ENCODE data around the gene CREB5. TPM values are rescaled to one million over a fixed set of nuclear protein-coding genes. Genes with fewer than 3 reads are reported as not detected.

CREB5 gene
- total and polyA plus RNA-seq, 2 experiments from 2014 or later = 2.4 to 4.4 TPM

- H3F3A ChIP-seq (replicated peaks; ENCODE audit: low read depth) = no peaks in the 10 kb centered on the region
- no peak overlapping the region for H3K27ac Mint-ChIP-seq
- no peak overlapping the region for H3K4me3 Mint-ChIP-seq
- TF ChIP-seq REST (IDR thresholded peaks at IDR 0.05; ENCODE audit: unreplicated experiment) (no peak), CTCF (conservative IDR thresholded peaks at IDR 0.05; ENCODE audit: low read depth in 2 of 2) (no peak), POLR2AphosphoS5 (IDR thresholded peaks at IDR 0.05; ENCODE audit: low read depth) (no peak), ZNF331 (CRISPR knock-in tag; IDR thresholded peaks at IDR 0.05; ENCODE audit: low read depth) (no peak), NANOG (IDR thresholded peaks at IDR 0.05; ENCODE audit: borderline replicate concordance) (no peak)
- H3K9me2 ChIP-seq (ENCODE audit: insufficient read depth) = peaks cover 11% of the 10 kb centered on the region; the same call in 1 of the 2 replicates
- no peaks in the 10 kb centered on the region for H3K79me2 ChIP-seq (replicated peaks; ENCODE audit: insufficient read depth)
- H3K36me3 Mint-ChIP-seq (ENCODE audit: low read depth) = peaks cover 8% of the 10 kb centered on the region; the same call in 2 of the 3 replicates
- H4K20me1 ChIP-seq (replicated peaks; ENCODE audit: insufficient read depth) = no peaks in the 10 kb centered on the region; the same call in 1 of the 2 replicates
- no peaks in the 10 kb centered on the region for H3K27me3 ChIP-seq (ENCODE audit: insufficient read depth)
- no peaks in the 10 kb centered on the region for H3K36me3 ChIP-seq (ENCODE audit: insufficient read depth)
- no peak overlapping the region for H3K4me2 ChIP-seq
- H3K27ac ChIP-seq (ENCODE audit: low read depth) = no peak overlapping the region
- no peak for ATAC-seq
- no peaks in the 10 kb centered on the region; the same call in 2 of the 3 replicates for H3K4me1 Mint-ChIP-seq
- peaks cover 5% of the 10 kb centered on the region; the same call in 1 of the 2 replicates for H3K4me1 ChIP-seq (ENCODE audit: insufficient read depth)
- H3K4me3 ChIP-seq = no peak overlapping the region
- H3K9me3 Mint-ChIP-seq = peaks cover 13% of the 10 kb centered on the region; the same call in 2 of the 3 replicates
- peaks cover 2% of the 10 kb centered on the region for H3K27me3 Mint-ChIP-seq (ENCODE audit: insufficient read depth, low read depth, poor library complexity)
- DNase-seq (ENCODE audit: low spot score) = no peak
- H2AFZ ChIP-seq = peak overlapping the region; percentile 24; the same call in 1 of the 2 replicates
Measured at GRCh38 chr7:28835800-28836199, 423.5 kb downstream of the CREB5 start.

GRCh38 chr7:28836716-28837115 is 424.4 kb downstream of the CREB5 start:
- Histone ChIP-seq H3K4me1 (ENCODE audit: insufficient read depth) (peaks cover 5% of the 10 kb centered on the region; the same call in 1 of the 2 replicates), H3F3A (replicated peaks; ENCODE audit: low read depth) (no peaks in the 10 kb centered on the region), H4K20me1 (replicated peaks; ENCODE audit: insufficient read depth) (no peaks in the 10 kb centered on the region; the same call in 1 of the 2 replicates), H2AFZ (no peak overlapping the region), H3K79me2 (replicated peaks; ENCODE audit: insufficient read depth) (no peaks in the 10 kb centered on the region), H3K36me3 (ENCODE audit: insufficient read depth) (no peaks in the 10 kb centered on the region), H3K4me2 (no peak overlapping the region), H3K9me2 (ENCODE audit: insufficient read depth) (peaks cover 11% of the 10 kb centered on the region; the same call in 1 of the 2 replicates), H3K27ac (ENCODE audit: low read depth) (no peak overlapping the region), H3K4me3 (no peak overlapping the region), H3K27me3 (ENCODE audit: insufficient read depth) (no peaks in the 10 kb centered on the region)
- Mint-ChIP-seq H3K4me1 (no peaks in the 10 kb centered on the region; the same call in 2 of the 3 replicates), H3K4me3 (no peak overlapping the region), H3K36me3 (ENCODE audit: low read depth) (peaks cover 8% of the 10 kb centered on the region; the same call in 2 of the 3 replicates), H3K27me3 (ENCODE audit: insufficient read depth, low read depth, poor library complexity) (peaks cover 2% of the 10 kb centered on the region), H3K27ac (no peak overlapping the region), H3K9me3 (peaks cover 13% of the 10 kb centered on the region; the same call in 2 of the 3 replicates)
- no peak for DNase-seq (ENCODE audit: low spot score)
- no peak for ATAC-seq
- TF ChIP-seq JUNB (IDR thresholded peaks at IDR 0.05; ENCODE audit: unreplicated experiment) (no peak), ZNF114 (CRISPR knock-in tag; IDR thresholded peaks at IDR 0.05) (no peak), EZH2phosphoT487 (IDR thresholded peaks at IDR 0.05; ENCODE audit: unreplicated experiment) (no peak), CREB1 (CRISPR knock-in tag; IDR thresholded peaks at IDR 0.05; ENCODE audit: low read depth) (no peak), ZNF331 (CRISPR knock-in tag; IDR thresholded peaks at IDR 0.05; ENCODE audit: low read depth) (no peak), EZH2 (IDR thresholded peaks at IDR 0.05; ENCODE audit: low read depth, unreplicated experiment) (no peak), ZNF462 (CRISPR knock-in tag; IDR thresholded peaks at IDR 0.05) (no peak)
